HFF-Myc (cell line): ENCODE data around the gene MTF1.
"Not testable (repeated sequence)": the region's sequence is repeated elsewhere in the genome, so short reads cannot be mapped to it uniquely, and the experiment has no call there.

Experiments
- DNase-seq: peaks from one replicate; pipeline ENCODE4 v3.0.0-alpha.2; 2011; ENCODE audit warnings: low read depth; ENCODE audit errors: extremely low read depth
- H3K4me3 ChIP-seq: replicated peaks from 2 replicates; pipeline ENCODE4 v1.5.1; 2011; ENCODE audit warnings: low read depth, mild to moderate bottlenecking, control low read depth, low read length
- CTCF ChIP-seq: IDR thresholded peaks from 2 replicates; pipeline ENCODE4 v1.5.1; 2012; ENCODE audit warnings: mild to moderate bottlenecking, low read depth, low read length, control low read depth; ENCODE audit errors: missing control alignments

MTF1 gene

GRCh38 chr1:37901191-37901892 lies 42.0 kb upstream of the MTF1 start:
- no peak overlapping the region for H3K4me3 ChIP-seq
- DNase-seq, result no peak
- TF ChIP-seq CTCF, result no peak

- not testable (repeated sequence) for DNase-seq, H3K4me3 ChIP-seq
Observed at GRCh38 chr1:37897563-37897962, 38.2 kb upstream of the MTF1 start.

- H3K4me3 ChIP-seq, result no peak overlapping the region
- DNase-seq, result no peak
- no peak for TF ChIP-seq CTCF
Observed at GRCh38 chr1:37893673-37894072, 34.3 kb upstream of the MTF1 start.

GRCh38 chr1:37892151-37893047 lies 33.0 kb upstream of the MTF1 start:
- no peak overlapping the region for H3K4me3 ChIP-seq
- no peak for DNase-seq
- TF ChIP-seq CTCF, result no peak

GRCh38 chr1:37890378-37891014 lies 31.1 kb upstream of the MTF1 start:
- H3K4me3 ChIP-seq, result no peak overlapping the region
- peak; percentile 16 for DNase-seq
- TF ChIP-seq CTCF, result peak; percentile 29

GRCh38 chr1:37888022-37888700 lies 28.8 kb upstream of the MTF1 start:
- TF ChIP-seq CTCF, result no peak
- H3K4me3 ChIP-seq, result no peak overlapping the region
- DNase-seq, result no peak
